DOHH2 (cell line): ENCODE data around the gene CSE1L.
"Not testable (repeated sequence)": the region's sequence is repeated elsewhere in the genome, so short reads cannot be mapped to it uniquely, and the experiment has no call there.

Experiments used
- H3F3A ChIP-seq: fragments of 200-600 bp; sonication (generic), shearing (Covaris generic); 2 replicates; pipeline ENCODE4 v1.6.0; 2016; ENCODE audit warnings: antibody characterized with exemption, mild to moderate bottlenecking; ENCODE audit not compliant: control insufficient read depth, insufficient read depth
- H3K27ac ChIP-seq: fragments of 200-600 bp; sonication (generic); 2 replicates; pipeline ENCODE4 v1.5.1; 2014; ENCODE audit warnings: low read depth, mild to moderate bottlenecking, low read length, moderate library complexity
- H3K27me3 ChIP-seq: fragments of 200-600 bp; sonication (generic); 2 replicates; pipeline ENCODE4 v1.6.1; 2014; ENCODE audit warnings: mild to moderate bottlenecking, low read length, mixed read lengths; ENCODE audit not compliant: control insufficient read depth
- H3K36me3 ChIP-seq: fragments of 200-600 bp; sonication (generic); 2 replicates; pipeline ENCODE4 v1.6.1; 2014; ENCODE audit warnings: mild to moderate bottlenecking, low read length, moderate library complexity, mixed read lengths; ENCODE audit not compliant: control insufficient read depth
- H3K4me1 ChIP-seq: fragments of 200-600 bp; sonication (generic); 2 replicates; pipeline ENCODE4 v1.6.1; 2014; ENCODE audit warnings: mild to moderate bottlenecking, low read length, mixed read lengths; ENCODE audit not compliant: control insufficient read depth
- H3K4me2 ChIP-seq: fragments of 200-600 bp; sonication (generic); 2 replicates; pipeline ENCODE4 v1.6.0; 2014; ENCODE audit warnings: mild to moderate bottlenecking, low read length, moderate library complexity
- H3K4me3 ChIP-seq: fragments of 200-600 bp; sonication (generic); 2 replicates; pipeline ENCODE4 v1.5.1; 2014; ENCODE audit warnings: mild to moderate bottlenecking, low read length, mixed read lengths
- H3K79me2 ChIP-seq: fragments of 200-600 bp; sonication (generic); 2 replicates; pipeline ENCODE4 v1.6.1; 2014; ENCODE audit warnings: mild to moderate bottlenecking, low read length, mixed read lengths; ENCODE audit not compliant: control insufficient read depth
- H3K9me2 ChIP-seq: fragments of 200-600 bp; sonication (generic); replicated peaks from 2 replicates; pipeline ENCODE4 v1.6.1; 2014; ENCODE audit warnings: mild to moderate bottlenecking, low read length, mixed read lengths; ENCODE audit not compliant: control insufficient read depth
- H3K9me3 ChIP-seq: fragments of 200-600 bp; sonication (generic); 2 replicates; pipeline ENCODE4 v1.6.1; 2014; ENCODE audit warnings: antibody characterized with exemption, low read length, mixed read lengths; ENCODE audit not compliant: control insufficient read depth, insufficient read depth
- H4K20me1 ChIP-seq: fragments of 200-600 bp; sonication (generic); 2 replicates; pipeline ENCODE4 v1.6.0; 2014; ENCODE audit warnings: low read depth, mild to moderate bottlenecking, antibody characterized with exemption, low read length, moderate library complexity; ENCODE audit not compliant: control insufficient read depth, insufficient read depth
- CTCF ChIP-seq: fragments of 200-600 bp; sonication (generic); IDR thresholded peaks from one replicate; pipeline ENCODE4 v1.5.1; 2014; ENCODE audit warnings: antibody characterized with exemption, mild to moderate bottlenecking, low read depth, low read length; ENCODE audit not compliant: poor library complexity, severe bottlenecking
- EZH2phosphoT487 ChIP-seq: fragments of 200-600 bp; sonication (generic); IDR thresholded peaks from 2 replicates; pipeline ENCODE4 v1.6.1; 2017; ENCODE audit warnings: borderline replicate concordance, mild to moderate bottlenecking, antibody characterized with exemption, low read length, moderate library complexity, mixed read lengths

The CSE1L gene

GRCh38 chr20:49074521-49074920 lies 28.4 kb downstream of the CSE1L start:
- Histone ChIP-seq H3K4me3 (no peak overlapping the region), H3K36me3 (peaks cover 95% of the 10 kb centered on the region), H3K4me1 (no peaks in the 10 kb centered on the region), H3K27ac (no peak overlapping the region), H3K9me2 (no peaks in the 10 kb centered on the region), H3K9me3 (no peaks in the 10 kb centered on the region), H4K20me1 (no peaks in the 10 kb centered on the region), H3K4me2 (no peak overlapping the region), H3F3A (peaks cover 18% of the 10 kb centered on the region; the same call in 1 of the 2 replicates), H3K27me3 (no peaks in the 10 kb centered on the region), H3K79me2 (peaks cover 18% of the 10 kb centered on the region)
- TF ChIP-seq EZH2phosphoT487 (no peak), CTCF (no peak)

DNA sequence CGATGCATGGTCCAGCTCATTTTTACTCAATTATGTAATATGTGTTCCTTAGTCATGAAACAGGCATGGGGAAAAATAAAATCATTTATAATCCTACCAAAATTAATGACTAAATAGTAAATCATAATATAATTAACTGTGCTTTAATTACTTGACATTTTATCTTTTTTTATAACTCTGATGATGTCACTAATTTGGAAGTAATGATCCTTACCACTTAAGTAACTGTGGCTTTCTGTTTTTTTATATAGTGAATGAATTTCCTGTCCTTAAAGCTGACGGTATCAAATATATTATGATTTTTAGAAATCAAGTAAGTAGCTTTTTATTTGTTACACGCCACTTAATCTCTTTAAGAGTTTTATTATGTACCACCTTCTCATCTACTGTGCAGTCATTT lies 32.2 kb downstream of the CSE1L start:
- Histone ChIP-seq H3K4me3 (no peak overlapping the region), H3K27me3 (no peaks in the 10 kb centered on the region), H3K9me2 (no peaks in the 10 kb centered on the region), H3K27ac (no peak overlapping the region), H3K79me2 (peaks cover 20% of the 10 kb centered on the region), H3K4me2 (no peak overlapping the region), H3K36me3 (peaks cover 95% of the 10 kb centered on the region), H3K9me3 (no peaks in the 10 kb centered on the region), H3F3A (peaks cover 7% of the 10 kb centered on the region), H3K4me1 (no peaks in the 10 kb centered on the region), H4K20me1 (no peaks in the 10 kb centered on the region)
- TF ChIP-seq CTCF (no peak), EZH2phosphoT487 (no peak)

DNA sequence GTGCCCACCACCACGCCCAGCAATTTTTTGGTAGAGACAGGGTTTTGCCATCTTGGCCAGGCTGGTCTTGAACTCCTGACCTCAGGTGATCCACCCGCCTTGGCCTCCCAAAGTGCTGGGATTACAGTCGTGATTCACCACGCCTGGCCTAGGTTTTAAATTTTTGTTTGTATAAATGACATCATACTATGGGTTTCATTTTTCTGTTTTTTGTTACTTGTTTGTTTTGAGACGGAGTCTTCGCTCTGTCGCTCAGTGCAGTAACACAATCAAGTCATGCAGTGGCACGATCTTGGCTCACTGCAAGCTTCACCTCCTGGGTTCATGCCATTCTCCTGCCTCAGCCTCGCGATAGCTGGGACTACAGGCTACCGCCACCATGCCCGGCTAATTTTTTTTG lies 36.2 kb downstream of the CSE1L start:
- H3K9me3 ChIP-seq: not testable (repeated sequence)

GRCh38 chr20:49091104-49091503 lies 45.0 kb downstream of the CSE1L start:
- Histone ChIP-seq H4K20me1 (no peaks in the 10 kb centered on the region; the same call in 1 of the 2 replicates), H3K36me3 (peaks cover 98% of the 10 kb centered on the region), H3K27ac (no peak overlapping the region), H3K4me3 (no peak overlapping the region), H3K4me1 (no peaks in the 10 kb centered on the region), H3F3A (peaks cover 4% of the 10 kb centered on the region; the same call in 1 of the 2 replicates), H3K79me2 (peaks cover 8% of the 10 kb centered on the region), H3K27me3 (no peaks in the 10 kb centered on the region), H3K9me3 (no peaks in the 10 kb centered on the region), H3K9me2 (no peaks in the 10 kb centered on the region), H3K4me2 (no peak overlapping the region)
- TF ChIP-seq EZH2phosphoT487 (no peak), CTCF (no peak)

More for the DNA sequence above, 36.2 kb downstream of the CSE1L start:
- not testable (repeated sequence) for H3K27me3 ChIP-seq, H4K20me1 ChIP-seq, H3K4me3 ChIP-seq, H3K9me2 ChIP-seq, H3F3A ChIP-seq, H3K4me2 ChIP-seq, H3K27ac ChIP-seq, H3K4me1 ChIP-seq
- H3K36me3 ChIP-seq: peaks cover 96% of the 10 kb centered on the region
- H3K79me2 ChIP-seq: peaks cover 21% of the 10 kb centered on the region
